SK-N-SH (cell line): ENCODE measurements around the gene DLG2. TPM values are rescaled to one million over a fixed set of nuclear protein-coding genes. Genes with fewer than 3 reads are reported as not detected.

Source experiments
- CTCF ChIA-PET: fragments of 300-600, 350-600 bp; formaldehyde crosslinking; extraction: SDS; loops from one replicate; lab custom pipeline; 2021; lab: Yijun Ruan, JAX
- POLR2A ChIA-PET: fragments of 350-600 bp; sonication (Branson Sonifier 250); formaldehyde crosslinking; extraction: SDS; loops from one replicate; lab custom pipeline; 2020; ENCODE audit warnings: antibody characterized with exemption, inconsistent platforms; lab: Yijun Ruan, JAX
- DNase-seq: peaks from one replicate; pipeline ENCODE4 v3.0.0; 2012
- H2AFZ ChIP-seq: fragments of 200-600 bp; sonication (generic); 2 replicates; pipeline ENCODE4 v1.8.1; 2016; ENCODE audit warnings: antibody characterized with exemption, mild to moderate bottlenecking, low read depth
- H3F3A ChIP-seq: fragments of 200-600 bp; sonication (generic); replicated peaks from 2 replicates; pipeline ENCODE3; 2016; ENCODE audit warnings: antibody characterized with exemption, mild to moderate bottlenecking; ENCODE audit not compliant: insufficient read depth
- H3K27ac ChIP-seq, 2 experiments: fragments of 200-500 bp in 1 of 2; fragments of 200-600 bp in 1 of 2; sonication (Bioruptor generic) in 1 of 2; sonication (generic), shearing (Covaris generic) in 1 of 2; 2 replicates each; pipeline versions ENCODE4 v1.5.1 to v1.6.1; 2014 to 2016; ENCODE audit warnings: low read depth in 2 of 2, inconsistent platforms in 1 of 2, low read length in 1 of 2, mild to moderate bottlenecking in 1 of 2, mixed read lengths in 1 of 2
- H3K27me3 ChIP-seq: fragments of 200-600 bp; sonication (generic), shearing (Covaris generic); 2 replicates; pipeline ENCODE4 v1.6.1; 2016; ENCODE audit warnings: mixed run types; ENCODE audit not compliant: insufficient read depth
- H3K36me3 ChIP-seq, 2 experiments: fragments of 200-500 bp in 1 of 2; fragments of 200-600 bp in 1 of 2; sonication (Bioruptor generic) in 1 of 2; sonication (generic) in 1 of 2; replicated peaks in 1 of 2; 2 replicates each; pipeline versions ENCODE3 to v1.5.1; 2014 to 2016; ENCODE audit warnings: low read length in 1 of 2, mild to moderate bottlenecking in 1 of 2; ENCODE audit not compliant: insufficient read depth in 2 of 2, control insufficient read depth in 1 of 2
- H3K4me1 ChIP-seq, 2 experiments: fragments of 200-500 bp in 1 of 2; fragments of 200-600 bp in 1 of 2; sonication (Bioruptor generic) in 1 of 2; sonication (generic), shearing (Covaris generic) in 1 of 2; 2 replicates each; pipeline versions ENCODE4 v1.5.1 to v1.6.1; 2014 to 2016; ENCODE audit warnings: low read depth in 1 of 2, low read length in 1 of 2, mixed run types in 1 of 2; ENCODE audit not compliant: insufficient read depth in 2 of 2, control insufficient read depth in 1 of 2
- H3K4me2 ChIP-seq: fragments of 200-600 bp; sonication (generic), shearing (Covaris generic); 2 replicates; pipeline ENCODE4 v1.6.1; 2017; ENCODE audit warnings: mixed run types
- H3K4me3 ChIP-seq, 2 experiments: fragments of 200-500 bp in 1 of 2; fragments of 200-600 bp in 1 of 2; sonication (Bioruptor generic) in 1 of 2; sonication (generic), shearing (Covaris generic) in 1 of 2; 2 replicates each; pipeline versions ENCODE4 v1.5.1 to v1.8.1; 2014 to 2016; ENCODE audit warnings: low read depth in 2 of 2, inconsistent platforms in 1 of 2, low read length in 1 of 2, mild to moderate bottlenecking in 1 of 2, mixed read lengths in 1 of 2, moderate library complexity in 1 of 2
- H3K79me2 ChIP-seq: fragments of 200-600 bp; sonication (generic); 2 replicates; pipeline ENCODE4 v1.8.1; 2017; ENCODE audit warnings: mild to moderate bottlenecking; ENCODE audit not compliant: insufficient read depth
- H3K9ac ChIP-seq: fragments of 200-600 bp; sonication (generic); 2 replicates; pipeline ENCODE4 v1.6.1; 2017; ENCODE audit warnings: mixed run types
- H3K9me2 ChIP-seq: fragments of 200-600 bp; sonication (generic); 2 replicates; pipeline ENCODE4 v1.6.1; 2017; ENCODE audit warnings: mixed run types
- H3K9me3 ChIP-seq: fragments of 200-600 bp; sonication (generic); 2 replicates; pipeline ENCODE4 v1.6.1; 2017; ENCODE audit warnings: mixed run types, mild to moderate bottlenecking, moderate library complexity
- H4K20me1 ChIP-seq: fragments of 200-600 bp; sonication (generic); 2 replicates; pipeline ENCODE4 v1.6.1; 2017; ENCODE audit warnings: mild to moderate bottlenecking, mixed run types; ENCODE audit not compliant: insufficient read depth
- CHD2 ChIP-seq: fragments of 150-350 bp; IDR thresholded peaks from 2 replicates; pipeline ENCODE4 v1.6.1; 2018; ENCODE audit warnings: low read length; ENCODE audit not compliant: partially characterized antibody
- EP300 ChIP-seq, 2 experiments: IDR thresholded peaks; 2 replicates each; pipeline versions ENCODE4 v1.4.0 to v1.6.1; 2012; ENCODE audit warnings: borderline replicate concordance in 1 of 2, low read depth in 1 of 2, low read length in 1 of 2
- EZH2phosphoT487 ChIP-seq: fragments of 200-600 bp; sonication (generic); IDR thresholded peaks from 2 replicates; pipeline ENCODE4 v1.6.1; 2017; ENCODE audit warnings: low read depth, mixed run types, mild to moderate bottlenecking, antibody characterized with exemption, moderate library complexity, borderline replicate concordance
- FOSL2 ChIP-seq: IDR thresholded peaks from 2 replicates; pipeline ENCODE4 v1.4.0; 2012; ENCODE audit warnings: low read depth, mild to moderate bottlenecking, moderate library complexity, borderline replicate concordance
- FOXM1 ChIP-seq: IDR thresholded peaks from 2 replicates; pipeline ENCODE4 v1.4.0; 2012; ENCODE audit warnings: low read depth, mild to moderate bottlenecking
- GABPA ChIP-seq: IDR thresholded peaks from 2 replicates; pipeline ENCODE4 v1.4.0; 2012; ENCODE audit warnings: low read depth, mild to moderate bottlenecking
- GATA2 ChIP-seq: sonication (generic); formaldehyde crosslinking; IDR thresholded peaks from 2 replicates; pipeline ENCODE4 v1.5.0; 2020; ENCODE audit warnings: mild to moderate bottlenecking, missing genetic modification reagents
- MEF2A ChIP-seq: IDR thresholded peaks from 2 replicates; pipeline ENCODE4 v1.4.0; 2012; ENCODE audit warnings: low read depth, borderline replicate concordance
- NFIC ChIP-seq: IDR thresholded peaks from 2 replicates; pipeline ENCODE4 v1.4.0; 2012; ENCODE audit warnings: borderline replicate concordance
- NRF1 ChIP-seq: IDR thresholded peaks from 2 replicates; pipeline ENCODE4 v1.6.1; 2012; ENCODE audit warnings: low read depth, mild to moderate bottlenecking, low read length
- RXRA ChIP-seq: IDR thresholded peaks from 2 replicates; pipeline ENCODE4 v1.4.0; 2012; ENCODE audit warnings: low read depth, mild to moderate bottlenecking, borderline replicate concordance
- SIN3A ChIP-seq: IDR thresholded peaks from 2 replicates; pipeline ENCODE4 v1.6.1; 2012; ENCODE audit warnings: low read depth, mild to moderate bottlenecking, low read length, moderate library complexity, borderline replicate concordance
- SMC3 ChIP-seq: IDR thresholded peaks from 2 replicates; pipeline ENCODE4 v1.6.1; 2012; ENCODE audit warnings: low read depth, low read length, improper control_type of control experiment
- TAF1 ChIP-seq: IDR thresholded peaks from 2 replicates; pipeline ENCODE4 v1.6.1; 2012; ENCODE audit warnings: low read depth, mild to moderate bottlenecking, low read length, moderate library complexity, borderline replicate concordance
- TEAD4 ChIP-seq: IDR thresholded peaks from 2 replicates; pipeline ENCODE4 v1.4.0; 2012; ENCODE audit warnings: mild to moderate bottlenecking, borderline replicate concordance; ENCODE audit not compliant: insufficient read depth
- WGBS: methylation state at CpG from one replicate; pipeline ENCODE4 v1.1.6; 2017; ENCODE audit warnings: low lambda C conversion rate; 5-methylcytosine and 5-hydroxymethylcytosine counted together
- polyA plus RNA-seq, 3 experiments: library from polyadenylated mRNA; depleted of rRNA; stranded (reverse); fragments of >200 nt; gene quantifications; 2 replicates each; pipeline ENCODE4 v1.2.3, GENCODE V29; 2012
- TF ChIP-seq, protein P1 (sequence below): fragments of 200-600 bp; sonication (generic); IDR thresholded peaks from 2 replicates; pipeline ENCODE4 v1.6.1; 2017; ENCODE audit warnings: antibody characterized with exemption, mild to moderate bottlenecking, moderate library complexity
- TF ChIP-seq, protein P2 (sequence below): IDR thresholded peaks from 2 replicates; pipeline ENCODE4 v1.4.0; 2012; ENCODE audit warnings: low read depth, borderline replicate concordance
- TF ChIP-seq, protein P3 (sequence below): IDR thresholded peaks from 2 replicates; pipeline ENCODE4 v1.4.0; 2012; ENCODE audit warnings: low read depth, borderline replicate concordance

DLG2 gene
- polyA plus RNA-seq, 1 of the 3 experiments (the other 2 are of a cell fraction) = 0.21 TPM

DNA sequence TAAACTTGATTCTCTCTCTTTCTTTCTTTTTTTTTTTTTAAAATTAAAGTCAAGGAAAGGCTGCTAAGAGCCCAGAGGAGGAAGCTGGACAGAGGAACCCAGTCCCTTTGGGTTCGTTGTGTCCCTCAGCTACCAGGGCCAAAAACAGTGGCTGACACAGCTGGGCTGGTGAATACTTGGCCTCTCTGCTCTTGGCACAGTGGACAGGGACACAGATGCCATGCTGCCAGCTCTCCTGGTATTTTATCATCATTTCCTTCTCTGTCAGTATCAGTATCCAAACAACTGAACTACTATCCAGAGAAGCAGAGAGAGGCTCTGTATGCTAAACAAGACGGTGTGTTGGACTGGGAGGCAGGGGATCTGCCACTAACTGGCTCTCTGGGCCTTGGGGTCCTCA lies 2217.3 kb downstream of the DLG2 start:
- H3K9me2 ChIP-seq = no peaks in the 10 kb centered on the region
- H3K4me1 ChIP-seq = no peaks in the 10 kb centered on the region
- no peaks in the 10 kb centered on the region for H3K9me3 ChIP-seq
- no peak overlapping the region for H3K27ac ChIP-seq
- no peaks in the 10 kb centered on the region for H3F3A ChIP-seq
- no peaks in the 10 kb centered on the region for H3K36me3 ChIP-seq
- H3K27me3 ChIP-seq = no peaks in the 10 kb centered on the region
- TF ChIP-seq EZH2phosphoT487 (no peak), GABPA (no peak), SIN3A (no peak), NRF1 (no peak), GATA2 (CRISPR knock-in tag) (no peak), SMC3 (no peak), TAF1 (no peak), TEAD4 (no peak), FOSL2 (no peak), EP300 (IDR thresholded peaks at IDR 0.05; ENCODE audit: borderline replicate concordance in 1 of 2, low read depth in 1 of 2, low read length in 1 of 2) (no peak), NFIC (no peak), RXRA (no peak), FOXM1 (no peak), CHD2 (no peak), MEF2A (no peak)
- TF ChIP-seq, protein P1, sequence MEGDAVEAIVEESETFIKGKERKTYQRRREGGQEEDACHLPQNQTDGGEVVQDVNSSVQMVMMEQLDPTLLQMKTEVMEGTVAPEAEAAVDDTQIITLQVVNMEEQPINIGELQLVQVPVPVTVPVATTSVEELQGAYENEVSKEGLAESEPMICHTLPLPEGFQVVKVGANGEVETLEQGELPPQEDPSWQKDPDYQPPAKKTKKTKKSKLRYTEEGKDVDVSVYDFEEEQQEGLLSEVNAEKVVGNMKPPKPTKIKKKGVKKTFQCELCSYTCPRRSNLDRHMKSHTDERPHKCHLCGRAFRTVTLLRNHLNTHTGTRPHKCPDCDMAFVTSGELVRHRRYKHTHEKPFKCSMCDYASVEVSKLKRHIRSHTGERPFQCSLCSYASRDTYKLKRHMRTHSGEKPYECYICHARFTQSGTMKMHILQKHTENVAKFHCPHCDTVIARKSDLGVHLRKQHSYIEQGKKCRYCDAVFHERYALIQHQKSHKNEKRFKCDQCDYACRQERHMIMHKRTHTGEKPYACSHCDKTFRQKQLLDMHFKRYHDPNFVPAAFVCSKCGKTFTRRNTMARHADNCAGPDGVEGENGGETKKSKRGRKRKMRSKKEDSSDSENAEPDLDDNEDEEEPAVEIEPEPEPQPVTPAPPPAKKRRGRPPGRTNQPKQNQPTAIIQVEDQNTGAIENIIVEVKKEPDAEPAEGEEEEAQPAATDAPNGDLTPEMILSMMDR = no peak
- TF ChIP-seq, protein P2, sequence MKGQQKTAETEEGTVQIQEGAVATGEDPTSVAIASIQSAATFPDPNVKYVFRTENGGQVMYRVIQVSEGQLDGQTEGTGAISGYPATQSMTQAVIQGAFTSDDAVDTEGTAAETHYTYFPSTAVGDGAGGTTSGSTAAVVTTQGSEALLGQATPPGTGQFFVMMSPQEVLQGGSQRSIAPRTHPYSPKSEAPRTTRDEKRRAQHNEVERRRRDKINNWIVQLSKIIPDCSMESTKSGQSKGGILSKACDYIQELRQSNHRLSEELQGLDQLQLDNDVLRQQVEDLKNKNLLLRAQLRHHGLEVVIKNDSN = no peak
- TF ChIP-seq, protein P3, sequence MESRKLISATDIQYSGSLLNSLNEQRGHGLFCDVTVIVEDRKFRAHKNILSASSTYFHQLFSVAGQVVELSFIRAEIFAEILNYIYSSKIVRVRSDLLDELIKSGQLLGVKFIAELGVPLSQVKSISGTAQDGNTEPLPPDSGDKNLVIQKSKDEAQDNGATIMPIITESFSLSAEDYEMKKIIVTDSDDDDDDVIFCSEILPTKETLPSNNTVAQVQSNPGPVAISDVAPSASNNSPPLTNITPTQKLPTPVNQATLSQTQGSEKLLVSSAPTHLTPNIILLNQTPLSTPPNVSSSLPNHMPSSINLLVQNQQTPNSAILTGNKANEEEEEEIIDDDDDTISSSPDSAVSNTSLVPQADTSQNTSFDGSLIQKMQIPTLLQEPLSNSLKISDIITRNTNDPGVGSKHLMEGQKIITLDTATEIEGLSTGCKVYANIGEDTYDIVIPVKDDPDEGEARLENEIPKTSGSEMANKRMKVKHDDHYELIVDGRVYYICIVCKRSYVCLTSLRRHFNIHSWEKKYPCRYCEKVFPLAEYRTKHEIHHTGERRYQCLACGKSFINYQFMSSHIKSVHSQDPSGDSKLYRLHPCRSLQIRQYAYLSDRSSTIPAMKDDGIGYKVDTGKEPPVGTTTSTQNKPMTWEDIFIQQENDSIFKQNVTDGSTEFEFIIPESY = no peak
- H3K79me2 ChIP-seq = no peaks in the 10 kb centered on the region
- 11% methylated on average over 2 of the region's 2 CpGs for WGBS
- H3K4me3 ChIP-seq = no peak overlapping the region
- no peaks in the 10 kb centered on the region for H4K20me1 ChIP-seq
- H3K4me2 ChIP-seq = no peak overlapping the region
- ChIA-PET POLR2A (no interaction called here), CTCF (no interaction called here)
- no peak overlapping the region for H2AFZ ChIP-seq
- no peak overlapping the region for H3K9ac ChIP-seq
- no peak for DNase-seq
